H9 (cell line): ENCODE measurements around the gene BMP2K. TPM values are rescaled to one million over a fixed set of nuclear protein-coding genes. Genes with fewer than 3 reads are reported as not detected.

Experiments
- DNase-seq: peaks from one replicate; pipeline ENCODE4 v3.0.0-alpha.2; 2017
- H2AFZ ChIP-seq: one replicate; pipeline ENCODE4 v1.6.1; 2013; ENCODE audit warnings: mild to moderate bottlenecking, low read length, control low read depth, moderate library complexity
- H2AK5ac ChIP-seq: 2 replicates; pipeline ENCODE4 v1.6.1; 2013; ENCODE audit warnings: low read length, control low read depth, mixed read lengths; ENCODE audit not compliant: insufficient read length
- H2BK120ac ChIP-seq: one replicate; pipeline ENCODE4 v1.6.1; 2013; ENCODE audit warnings: low read depth, mild to moderate bottlenecking, low read length, control low read depth, inconsistent platforms; ENCODE audit not compliant: poor library complexity, severe bottlenecking
- H2BK12ac ChIP-seq: 2 replicates; pipeline ENCODE4 v1.6.1; 2013; ENCODE audit warnings: low read length, control low read depth, mixed read lengths, low read depth; ENCODE audit not compliant: insufficient read length
- H2BK15ac ChIP-seq: 2 replicates; pipeline ENCODE4 v1.6.1; 2013; ENCODE audit warnings: low read depth, low read length, control low read depth
- H2BK20ac ChIP-seq: one replicate; pipeline ENCODE4 v1.6.1; 2013; ENCODE audit warnings: low read depth, mild to moderate bottlenecking, low read length, control low read depth, inconsistent platforms; ENCODE audit not compliant: poor library complexity, severe bottlenecking
- H2BK5ac ChIP-seq: 2 replicates; pipeline ENCODE4 v1.6.1; 2013; ENCODE audit warnings: low read length, control low read depth, mixed read lengths; ENCODE audit not compliant: insufficient read length
- H3K14ac ChIP-seq: 2 replicates; pipeline ENCODE4 v1.6.1; 2013; ENCODE audit warnings: low read length, control low read depth; ENCODE audit not compliant: insufficient read depth
- H3K18ac ChIP-seq: 2 replicates; pipeline ENCODE4 v1.6.1; 2013; ENCODE audit warnings: low read depth, mild to moderate bottlenecking, mixed read lengths, low read length, control low read depth; ENCODE audit not compliant: insufficient read length
- H3K23ac ChIP-seq: 2 replicates; pipeline ENCODE4 v1.6.1; 2013; ENCODE audit warnings: low read length, control low read depth, mixed read lengths, low read depth; ENCODE audit not compliant: insufficient read length
- H3K23me2 ChIP-seq: 2 replicates; pipeline ENCODE4 v1.6.1; 2013; ENCODE audit warnings: low read depth, mild to moderate bottlenecking, mixed read lengths, low read length, control low read depth; ENCODE audit not compliant: insufficient read length, poor library complexity, severe bottlenecking
- H3K27ac ChIP-seq: 2 replicates; pipeline ENCODE4 v1.5.1; 2013; ENCODE audit warnings: low read length, control low read depth, mixed read lengths, low read depth; ENCODE audit not compliant: insufficient read length
- H3K27me3 ChIP-seq: 2 replicates; pipeline ENCODE4 v1.6.1; 2013; ENCODE audit warnings: low read length, control low read depth, inconsistent platforms; ENCODE audit not compliant: insufficient read depth
- H3K4ac ChIP-seq: 2 replicates; pipeline ENCODE4 v1.6.1; 2013; ENCODE audit warnings: low read depth, mild to moderate bottlenecking, control low read depth, inconsistent platforms, low read length, moderate library complexity
- H3K4me1 ChIP-seq: 2 replicates; pipeline ENCODE4 v1.6.1; 2013; ENCODE audit warnings: low read length, control low read depth, inconsistent platforms; ENCODE audit not compliant: insufficient read depth
- H3K4me2 ChIP-seq: 2 replicates; pipeline ENCODE4 v1.6.1; 2013; ENCODE audit warnings: low read length, control low read depth, mixed read lengths; ENCODE audit not compliant: insufficient read length, insufficient read depth
- H3K56ac ChIP-seq: 2 replicates; pipeline ENCODE4 v1.6.1; 2013; ENCODE audit warnings: low read depth, mild to moderate bottlenecking, mixed read lengths, low read length, control low read depth; ENCODE audit not compliant: insufficient read length
- H3K79me1 ChIP-seq: 2 replicates; pipeline ENCODE4 v1.6.1; 2013; ENCODE audit warnings: low read depth, mild to moderate bottlenecking, moderate library complexity, low read length, control low read depth, inconsistent platforms; ENCODE audit not compliant: insufficient read depth, poor library complexity, severe bottlenecking
- H3K79me2 ChIP-seq: 2 replicates; pipeline ENCODE4 v1.6.1; 2013; ENCODE audit warnings: low read length, control low read depth, inconsistent platforms; ENCODE audit not compliant: insufficient read depth
- H3K9ac ChIP-seq: 2 replicates; pipeline ENCODE4 v1.6.1; 2013; ENCODE audit warnings: low read length, control low read depth, mixed read lengths; ENCODE audit not compliant: insufficient read length; ENCODE audit errors: extremely low read depth
- H3K9me3 ChIP-seq: one replicate; pipeline ENCODE4 v1.6.1; 2013; ENCODE audit warnings: low read depth, low read length, inconsistent platforms; ENCODE audit not compliant: control insufficient read depth
- H3T11ph ChIP-seq: one replicate; pipeline ENCODE4 v1.6.1; 2013; ENCODE audit warnings: mild to moderate bottlenecking, low read length, control low read depth, inconsistent platforms
- H4K20me1 ChIP-seq: one replicate; pipeline ENCODE4 v1.6.1; 2013; ENCODE audit not compliant: control insufficient read depth, insufficient read length, insufficient read depth
- H4K5ac ChIP-seq: 2 replicates; pipeline ENCODE4 v1.6.1; 2013; ENCODE audit warnings: low read depth, mild to moderate bottlenecking, mixed read lengths, low read length, control low read depth; ENCODE audit not compliant: insufficient read length
- H4K8ac ChIP-seq: replicated peaks from 2 replicates; pipeline ENCODE4 v1.6.1; 2013; ENCODE audit warnings: low read length, control low read depth, mixed read lengths, low read depth; ENCODE audit not compliant: insufficient read length
- H4K91ac ChIP-seq: 2 replicates; pipeline ENCODE4 v1.6.1; 2013; ENCODE audit warnings: low read depth, mild to moderate bottlenecking, moderate library complexity, mixed read lengths, low read length, control low read depth; ENCODE audit not compliant: insufficient read length
- H3K27ac Mint-ChIP-seq, 3 experiments: 2 replicates in 2 of 3; 3 replicates in 1 of 3; pipeline ENCODE4 v1.8.0; 2020 to 2021; ENCODE audit warnings: mixed read lengths in 3 of 3, mild to moderate bottlenecking in 1 of 3, moderate library complexity in 1 of 3
- H3K27me3 Mint-ChIP-seq: 2 replicates; pipeline ENCODE4 v1.8.0; 2021; ENCODE audit warnings: low read depth, mild to moderate bottlenecking, moderate library complexity, mixed read lengths
- H3K36me3 Mint-ChIP-seq, 3 experiments: 2 replicates in 2 of 3; 3 replicates in 1 of 3; pipeline ENCODE4 v1.8.0; 2020 to 2021; ENCODE audit warnings: low read depth in 3 of 3, mixed read lengths in 3 of 3; ENCODE audit not compliant: insufficient read depth in 1 of 3
- H3K4me1 Mint-ChIP-seq, 2 experiments: 2 replicates each; pipeline ENCODE4 v1.8.0; 2020; ENCODE audit warnings: mixed read lengths in 2 of 2
- H3K4me3 Mint-ChIP-seq, 2 experiments: 2 replicates in 1 of 2; 3 replicates in 1 of 2; pipeline ENCODE4 v1.8.0; 2020 to 2021; ENCODE audit warnings: mild to moderate bottlenecking in 2 of 2, mixed read lengths in 2 of 2, moderate library complexity in 1 of 2
- H3K9me3 Mint-ChIP-seq, 2 experiments: 2 replicates in 1 of 2; 3 replicates in 1 of 2; pipeline ENCODE4 v1.8.0; 2020; ENCODE audit warnings: mild to moderate bottlenecking in 2 of 2, mixed read lengths in 2 of 2, moderate library complexity in 1 of 2
- CTCF ChIP-seq: fragments of 200-600 bp; sonication (generic); conservative IDR thresholded peaks from 3 replicates; pipeline ENCODE4 v1.8.0; 2021; ENCODE audit warnings: antibody characterized with exemption, mild to moderate bottlenecking
- WGBS: extraction: QIAGEN DNeasy Blood & Tissue Kit; methylation state at CpG from one replicate; pipeline ENCODE4 v1.1.7; 2013; ENCODE audit warnings: missing lambda C conversion rate, low lambda C conversion rate, mixed read lengths; ENCODE audit not compliant: insufficient read length; ENCODE audit errors: extremely low coverage; 5-methylcytosine and 5-hydroxymethylcytosine counted together
- total RNA-seq: library from RNA; stranded (reverse); gene quantifications from 2 replicates; pipeline ENCODE4 v1.2.1, GENCODE V29; 2021

Gene BMP2K
- total RNA-seq, 1 experiment from 2014 or later: 26.4 TPM

- no peak overlapping the region for H3K18ac ChIP-seq
- no peak overlapping the region for H2BK15ac ChIP-seq
- H3K27ac Mint-ChIP-seq: no peak overlapping the region
- H3K9me3 Mint-ChIP-seq: 0 out of 5 replicates have a peak, but pooled peaks cover 0 to 2% of the 10 kb centered on the region in 2 experiments
- H3K56ac ChIP-seq: no peak overlapping the region
- no peak overlapping the region for H2AFZ ChIP-seq
- no peaks in the 10 kb centered on the region for H4K20me1 ChIP-seq
- H3K27me3 Mint-ChIP-seq: no peaks in the 10 kb centered on the region
- H3K27me3 ChIP-seq: no peaks in the 10 kb centered on the region
- no peak overlapping the region for H2BK20ac ChIP-seq
- no peak overlapping the region for H3K9ac ChIP-seq
- H3K36me3 Mint-ChIP-seq: no peaks in the 10 kb centered on the region; a peak in 1 of 7 replicates
- no peak overlapping the region for H2BK12ac ChIP-seq
- H3K4me1 Mint-ChIP-seq: peaks cover 13 to 14% of the 10 kb centered on the region in 2 experiments
- no peak overlapping the region for H3K4ac ChIP-seq
- no peak overlapping the region for H3K27ac ChIP-seq
- peak overlapping the region in 1 of 2 experiments; percentile 90; a peak in 1 of 5 replicates for H3K4me3 Mint-ChIP-seq
- H3K9me3 ChIP-seq: no peaks in the 10 kb centered on the region
- peaks cover 7% of the 10 kb centered on the region for H3K23me2 ChIP-seq
- no peak overlapping the region for H4K8ac ChIP-seq
- H3K4me2 ChIP-seq: no peak overlapping the region
- no peak overlapping the region for H3T11ph ChIP-seq
- no peaks in the 10 kb centered on the region for H3K79me1 ChIP-seq
- DNase-seq: no peak
- no peak for TF ChIP-seq CTCF
- H3K23ac ChIP-seq: no peak overlapping the region
- no peak overlapping the region for H4K91ac ChIP-seq
- H3K14ac ChIP-seq: no peak overlapping the region
- H3K79me2 ChIP-seq: peaks cover 8% of the 10 kb centered on the region; the same call in 1 of the 2 replicates
- no peak overlapping the region for H2BK120ac ChIP-seq
- no CpG with 5 or more reads among the region's 3 CpGs for WGBS
- H2AK5ac ChIP-seq: no peak overlapping the region
- no peaks in the 10 kb centered on the region for H3K4me1 ChIP-seq
- no peak overlapping the region for H4K5ac ChIP-seq
- H2BK5ac ChIP-seq: no peak overlapping the region
Observed at GRCh38 chr4:78774417-78774816, 1.7 kb upstream of the BMP2K start.
